ENCODE results near the gene L2HGDH. TPM values are rescaled to one million over a fixed set of nuclear protein-coding genes. Genes with fewer than 3 reads are reported as not detected.

The L2HGDH gene
- polyA plus RNA-seq, 1 donor (not counting 4 experiments of a cell fraction or from before 2014, with no cell fraction given), result 7.9 TPM

GRCh38 chr14:50303744-50304471, 8.1 kb downstream of the L2HGDH start:
- FAIRE-seq, result no peak
- Histone ChIP-seq H3K27me3 (ENCODE audit: control insufficient read depth, extremely low read depth, insufficient read depth, low read length) (no peaks in the 10 kb centered on the region), H2AFZ (ENCODE audit: control insufficient read depth, low read length) (no peak overlapping the region), H3K27ac (ENCODE audit: control insufficient read depth, insufficient read depth, low read length) (no peak overlapping the region), H4K20me1 (ENCODE audit: control insufficient read depth, extremely low read depth, insufficient read depth, low read length) (no peaks in the 10 kb centered on the region), H3K4me3 (ENCODE audit: control insufficient read depth in 2 of 3, extremely low read depth in 1 of 3, insufficient read depth in 2 of 3, low read depth in 1 of 3, low read length in 3 of 3) (no peak overlapping the region), H3K9me1 (ENCODE audit: control insufficient read depth, extremely low read depth, insufficient read depth, low read length) (no peaks in the 10 kb centered on the region), H3K9ac (ENCODE audit: control insufficient read depth, extremely low read depth, insufficient read depth, low read length) (no peak overlapping the region), H3K9me3 (ENCODE audit: control insufficient read depth, low read depth, low read length) (no peaks in the 10 kb centered on the region), H3K4me2 (ENCODE audit: control insufficient read depth, extremely low read depth, insufficient read depth, low read depth, low read length) (no peak overlapping the region), H3K36me3 (ENCODE audit: control insufficient read depth in 2 of 2, extremely low read depth in 1 of 2, insufficient read depth in 2 of 2, low read length in 2 of 2) (no peaks in the 10 kb centered on the region), H3K79me2 (ENCODE audit: control insufficient read depth, insufficient read depth, low read length) (peaks cover 6% of the 10 kb centered on the region), H3K4me1 (ENCODE audit: control insufficient read depth, extremely low read depth, insufficient read depth, low read length) (no peaks in the 10 kb centered on the region)
- dilution Hi-C loops (cut with MboI; ENCODE audit: extremely low pct_ligation_motif_present, low sequenced_read_pairs), result no loop called here
- TF ChIP-seq EZH2 (IDR thresholded peaks at IDR 0.05; ENCODE audit: low read length) (no peak), CTCF (optimal IDR thresholded peaks at IDR 0.05 in 1 of 3, IDR thresholded peaks at IDR 0.05 in 1 of 3, conservative IDR thresholded peaks at IDR 0.05 in 1 of 3; ENCODE audit: extremely low read depth in 1 of 3, insufficient read depth in 2 of 3, low read length in 3 of 3) (no peak)
- no peak for DNase-seq (ENCODE audit: low read depth, low spot score)

- no peaks in the 10 kb centered on the region for H3K79me2 ChIP-seq (ENCODE audit: control insufficient read depth, insufficient read depth, low read length)
- no peak overlapping the region for H2AFZ ChIP-seq (ENCODE audit: control insufficient read depth, low read length)
- no peak for DNase-seq (ENCODE audit: low read depth, low spot score)
- no peak for TF ChIP-seq CTCF (optimal IDR thresholded peaks at IDR 0.05 in 1 of 3, IDR thresholded peaks at IDR 0.05 in 1 of 3, conservative IDR thresholded peaks at IDR 0.05 in 1 of 3; ENCODE audit: extremely low read depth in 1 of 3, insufficient read depth in 2 of 3, low read length in 3 of 3)
- TF ChIP-seq EZH2 (IDR thresholded peaks at IDR 0.05; ENCODE audit: low read length), result no peak
- FAIRE-seq, result no peak
- no peaks in the 10 kb centered on the region for H3K9me3 ChIP-seq (ENCODE audit: control insufficient read depth, low read depth, low read length)
- no peaks in the 10 kb centered on the region for H3K27me3 ChIP-seq (ENCODE audit: control insufficient read depth, extremely low read depth, insufficient read depth, low read length)
- H3K9ac ChIP-seq (ENCODE audit: control insufficient read depth, extremely low read depth, insufficient read depth, low read length), result no peak overlapping the region
- no peaks in the 10 kb centered on the region for H3K9me1 ChIP-seq (ENCODE audit: control insufficient read depth, extremely low read depth, insufficient read depth, low read length)
- H3K36me3 ChIP-seq (ENCODE audit: control insufficient read depth in 2 of 2, extremely low read depth in 1 of 2, insufficient read depth in 2 of 2, low read length in 2 of 2), result no peaks in the 10 kb centered on the region
- no peaks in the 10 kb centered on the region for H4K20me1 ChIP-seq (ENCODE audit: control insufficient read depth, extremely low read depth, insufficient read depth, low read length)
- dilution Hi-C loops (cut with MboI; ENCODE audit: extremely low pct_ligation_motif_present, low sequenced_read_pairs), result no loop called here
- H3K27ac ChIP-seq (ENCODE audit: control insufficient read depth, insufficient read depth, low read length), result no peak overlapping the region
- no peak overlapping the region for H3K4me3 ChIP-seq (ENCODE audit: control insufficient read depth in 2 of 3, extremely low read depth in 1 of 3, insufficient read depth in 2 of 3, low read depth in 1 of 3, low read length in 3 of 3)
- no peaks in the 10 kb centered on the region for H3K4me1 ChIP-seq (ENCODE audit: control insufficient read depth, extremely low read depth, insufficient read depth, low read length)
- no peak overlapping the region for H3K4me2 ChIP-seq (ENCODE audit: control insufficient read depth, extremely low read depth, insufficient read depth, low read depth, low read length)
These were observed 10.1 kb downstream of the L2HGDH start for GRCh38 chr14:50301914-50302313.

Data from keratinocyte (primary cell).